Neural cell (in vitro differentiated cells): Measurements from ENCODE around the gene PGS1. TPM values are rescaled to one million over a fixed set of nuclear protein-coding genes. Genes with fewer than 3 reads are reported as not detected.

Source experiments
- H2AFZ ChIP-seq: fragments of 200-600, 300-800 bp; sonication (generic), shearing (Covaris generic); 2 replicates; pipeline ENCODE4 v1.6.0; 2014; ENCODE audit warnings: low read depth, mild to moderate bottlenecking, antibody characterized with exemption, low read length, moderate library complexity
- H3F3A ChIP-seq: fragments of 200-600 bp; shearing (Covaris generic); 2 replicates; pipeline ENCODE4 v1.6.1; 2016; ENCODE audit warnings: mild to moderate bottlenecking, moderate library complexity, mixed read lengths, antibody characterized with exemption, low read length; ENCODE audit not compliant: insufficient read depth, poor library complexity, severe bottlenecking
- H3K27ac ChIP-seq: fragments of 200-600, 300-800 bp; sonication (generic), shearing (Covaris generic); 2 replicates; pipeline ENCODE4 v1.5.1; 2014; ENCODE audit warnings: mild to moderate bottlenecking, low read length, moderate library complexity
- H3K27me3 ChIP-seq: fragments of 300-800, 200-600 bp; sonication (generic), shearing (Covaris generic); 2 replicates; pipeline ENCODE4 v1.6.0; 2014; ENCODE audit warnings: mild to moderate bottlenecking, low read depth, low read length, moderate library complexity; ENCODE audit not compliant: insufficient read depth
- H3K36me3 ChIP-seq: fragments of 300-800, 200-600 bp; sonication (generic), shearing (Covaris generic); 2 replicates; pipeline ENCODE4 v1.5.1; 2014; ENCODE audit warnings: mild to moderate bottlenecking, antibody characterized with exemption, low read length, moderate library complexity; ENCODE audit not compliant: insufficient read depth
- H3K4me2 ChIP-seq: fragments of 300-800, 200-600 bp; sonication (generic), shearing (Covaris generic); 2 replicates; pipeline ENCODE4 v1.6.0; 2014; ENCODE audit warnings: mild to moderate bottlenecking, low read length
- H3K4me3 ChIP-seq: fragments of 300-800, 200-600 bp; sonication (generic), shearing (Covaris generic); 2 replicates; pipeline ENCODE4 v1.5.1; 2014; ENCODE audit warnings: mild to moderate bottlenecking, low read length, moderate library complexity
- H3K79me2 ChIP-seq: fragments of 200-600 bp; shearing (Covaris generic); replicated peaks from 2 replicates; pipeline ENCODE4 v1.6.0; 2014; ENCODE audit warnings: mild to moderate bottlenecking, low read length, moderate library complexity; ENCODE audit not compliant: insufficient read depth
- H3K9ac ChIP-seq: fragments of 300-800, 200-600 bp; sonication (generic), shearing (Covaris generic); 2 replicates; pipeline ENCODE4 v1.6.1; 2016; ENCODE audit warnings: mild to moderate bottlenecking, low read length, mixed read lengths
- H3K9me2 ChIP-seq: fragments of 200-600 bp; shearing (Covaris generic); 2 replicates; pipeline ENCODE4 v1.6.1; 2016; ENCODE audit warnings: mild to moderate bottlenecking, low read length, mixed read lengths; ENCODE audit not compliant: insufficient read depth
- H3K9me3 ChIP-seq: fragments of 200-600, 300-800 bp; sonication (generic), shearing (Covaris generic); 2 replicates; pipeline ENCODE4 v1.6.1; 2016; ENCODE audit warnings: mild to moderate bottlenecking, mixed run types, low read length, moderate library complexity, mixed read lengths
- H4K20me1 ChIP-seq: fragments of 200-600 bp; shearing (Covaris generic); 2 replicates; pipeline ENCODE4 v1.6.1; 2016; ENCODE audit warnings: mild to moderate bottlenecking, mixed run types; ENCODE audit not compliant: insufficient read depth
- EP300 ChIP-seq: fragments of 450-650 bp; conservative IDR thresholded peaks from 2 replicates; pipeline ENCODE4 v1.6.1; 2014; ENCODE audit warnings: antibody characterized with exemption, mild to moderate bottlenecking, moderate library complexity; ENCODE audit not compliant: poor library complexity, severe bottlenecking
- EZH2 ChIP-seq: fragments of 200-600, 300-800 bp; shearing (Covaris generic), sonication (generic); IDR thresholded peaks from 2 replicates; pipeline ENCODE4 v1.6.1; 2014; ENCODE audit warnings: antibody characterized with exemption, low read length, borderline replicate concordance, mild to moderate bottlenecking; ENCODE audit not compliant: insufficient read depth, poor library complexity, severe bottlenecking
- MXI1 ChIP-seq: fragments of 450-650 bp; conservative IDR thresholded peaks from 2 replicates; pipeline ENCODE4 v1.6.1; 2014; ENCODE audit warnings: antibody characterized with exemption, mild to moderate bottlenecking; ENCODE audit not compliant: poor library complexity, severe bottlenecking
- POLR2AphosphoS5 ChIP-seq: IDR thresholded peaks from 2 replicates; pipeline ENCODE4 v1.6.1; 2012
- RAD21 ChIP-seq: fragments of 450-650 bp; conservative IDR thresholded peaks from 2 replicates; pipeline ENCODE4 v1.6.1; 2014; ENCODE audit warnings: antibody characterized with exemption, mild to moderate bottlenecking, moderate library complexity
- SMC3 ChIP-seq: fragments of 450-650 bp; conservative IDR thresholded peaks from 2 replicates; pipeline ENCODE4 v1.6.1; 2014; ENCODE audit warnings: antibody characterized with exemption, mild to moderate bottlenecking, moderate library complexity; ENCODE audit not compliant: poor library complexity
- TAF1 ChIP-seq: IDR thresholded peaks from 2 replicates; pipeline ENCODE4 v1.6.1; 2012; ENCODE audit warnings: low read depth
- polyA plus RNA-seq: library from polyadenylated mRNA; depleted of rRNA; stranded (reverse); fragments of >200 nt; gene quantifications from 2 replicates; pipeline ENCODE4 v1.2.3, GENCODE V29; 2014
- TF ChIP-seq, protein P1 (sequence below): fragments of 450-650 bp; IDR thresholded peaks from 2 replicates; pipeline ENCODE4 v1.5.1; 2014; ENCODE audit warnings: antibody characterized with exemption, mild to moderate bottlenecking, moderate library complexity; ENCODE audit not compliant: poor library complexity, severe bottlenecking
- TF ChIP-seq, protein P2 (sequence below): IDR thresholded peaks from 2 replicates; pipeline ENCODE4 v1.6.1; 2012; ENCODE audit warnings: borderline replicate concordance

Gene PGS1
- polyA plus RNA-seq, 1 donor from 2014 or later: 65.7 TPM

GRCh38 chr17:78368854-78369495 is 9.5 kb upstream of the PGS1 start:
- no peak overlapping the region for H3K27ac ChIP-seq

GRCh38 chr17:78369791-78370381 is 8.6 kb upstream of the PGS1 start:
- Histone ChIP-seq H3K9me2 (no peaks in the 10 kb centered on the region), H4K20me1 (no peaks in the 10 kb centered on the region), H2AFZ (no peak overlapping the region), H3K9ac (no peak overlapping the region), H3K9me3 (no peaks in the 10 kb centered on the region), H3K27ac (no peak overlapping the region), H3K36me3 (no peaks in the 10 kb centered on the region), H3K27me3 (no peaks in the 10 kb centered on the region), H3K79me2 (no peaks in the 10 kb centered on the region), H3K4me2 (no peak overlapping the region), H3K4me3 (no peak overlapping the region), H3F3A (no peaks in the 10 kb centered on the region)
- TF ChIP-seq EZH2 (no peak), TAF1 (no peak), POLR2AphosphoS5 (no peak), SMC3 (no peak), MXI1 (no peak), EP300 (no peak), RAD21 (no peak)
- TF ChIP-seq, protein P1, sequence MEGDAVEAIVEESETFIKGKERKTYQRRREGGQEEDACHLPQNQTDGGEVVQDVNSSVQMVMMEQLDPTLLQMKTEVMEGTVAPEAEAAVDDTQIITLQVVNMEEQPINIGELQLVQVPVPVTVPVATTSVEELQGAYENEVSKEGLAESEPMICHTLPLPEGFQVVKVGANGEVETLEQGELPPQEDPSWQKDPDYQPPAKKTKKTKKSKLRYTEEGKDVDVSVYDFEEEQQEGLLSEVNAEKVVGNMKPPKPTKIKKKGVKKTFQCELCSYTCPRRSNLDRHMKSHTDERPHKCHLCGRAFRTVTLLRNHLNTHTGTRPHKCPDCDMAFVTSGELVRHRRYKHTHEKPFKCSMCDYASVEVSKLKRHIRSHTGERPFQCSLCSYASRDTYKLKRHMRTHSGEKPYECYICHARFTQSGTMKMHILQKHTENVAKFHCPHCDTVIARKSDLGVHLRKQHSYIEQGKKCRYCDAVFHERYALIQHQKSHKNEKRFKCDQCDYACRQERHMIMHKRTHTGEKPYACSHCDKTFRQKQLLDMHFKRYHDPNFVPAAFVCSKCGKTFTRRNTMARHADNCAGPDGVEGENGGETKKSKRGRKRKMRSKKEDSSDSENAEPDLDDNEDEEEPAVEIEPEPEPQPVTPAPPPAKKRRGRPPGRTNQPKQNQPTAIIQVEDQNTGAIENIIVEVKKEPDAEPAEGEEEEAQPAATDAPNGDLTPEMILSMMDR: no peak
- TF ChIP-seq, protein P2, sequence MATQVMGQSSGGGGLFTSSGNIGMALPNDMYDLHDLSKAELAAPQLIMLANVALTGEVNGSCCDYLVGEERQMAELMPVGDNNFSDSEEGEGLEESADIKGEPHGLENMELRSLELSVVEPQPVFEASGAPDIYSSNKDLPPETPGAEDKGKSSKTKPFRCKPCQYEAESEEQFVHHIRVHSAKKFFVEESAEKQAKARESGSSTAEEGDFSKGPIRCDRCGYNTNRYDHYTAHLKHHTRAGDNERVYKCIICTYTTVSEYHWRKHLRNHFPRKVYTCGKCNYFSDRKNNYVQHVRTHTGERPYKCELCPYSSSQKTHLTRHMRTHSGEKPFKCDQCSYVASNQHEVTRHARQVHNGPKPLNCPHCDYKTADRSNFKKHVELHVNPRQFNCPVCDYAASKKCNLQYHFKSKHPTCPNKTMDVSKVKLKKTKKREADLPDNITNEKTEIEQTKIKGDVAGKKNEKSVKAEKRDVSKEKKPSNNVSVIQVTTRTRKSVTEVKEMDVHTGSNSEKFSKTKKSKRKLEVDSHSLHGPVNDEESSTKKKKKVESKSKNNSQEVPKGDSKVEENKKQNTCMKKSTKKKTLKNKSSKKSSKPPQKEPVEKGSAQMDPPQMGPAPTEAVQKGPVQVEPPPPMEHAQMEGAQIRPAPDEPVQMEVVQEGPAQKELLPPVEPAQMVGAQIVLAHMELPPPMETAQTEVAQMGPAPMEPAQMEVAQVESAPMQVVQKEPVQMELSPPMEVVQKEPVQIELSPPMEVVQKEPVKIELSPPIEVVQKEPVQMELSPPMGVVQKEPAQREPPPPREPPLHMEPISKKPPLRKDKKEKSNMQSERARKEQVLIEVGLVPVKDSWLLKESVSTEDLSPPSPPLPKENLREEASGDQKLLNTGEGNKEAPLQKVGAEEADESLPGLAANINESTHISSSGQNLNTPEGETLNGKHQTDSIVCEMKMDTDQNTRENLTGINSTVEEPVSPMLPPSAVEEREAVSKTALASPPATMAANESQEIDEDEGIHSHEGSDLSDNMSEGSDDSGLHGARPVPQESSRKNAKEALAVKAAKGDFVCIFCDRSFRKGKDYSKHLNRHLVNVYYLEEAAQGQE: no peak

More at GRCh38 chr17:78368854-78369495, 9.5 kb upstream of the PGS1 start:
- no peak for TF ChIP-seq RAD21
- no peak for TF ChIP-seq TAF1
- no peak for TF ChIP-seq EP300
- no peak for TF ChIP-seq SMC3
- TF ChIP-seq, protein P1: no peak
- TF ChIP-seq, protein P2: no peak
- TF ChIP-seq EZH2: no peak
- no peak for TF ChIP-seq POLR2AphosphoS5
- no peak for TF ChIP-seq MXI1
- H3K4me2 ChIP-seq: no peak overlapping the region
- no peaks in the 10 kb centered on the region for H3F3A ChIP-seq
- H2AFZ ChIP-seq: no peak overlapping the region
- no peaks in the 10 kb centered on the region for H3K9me3 ChIP-seq
- no peaks in the 10 kb centered on the region for H3K9me2 ChIP-seq
- no peak overlapping the region for H3K4me3 ChIP-seq
- H3K79me2 ChIP-seq: no peaks in the 10 kb centered on the region
- no peaks in the 10 kb centered on the region for H4K20me1 ChIP-seq
- no peaks in the 10 kb centered on the region for H3K36me3 ChIP-seq
- H3K27me3 ChIP-seq: no peaks in the 10 kb centered on the region
- H3K9ac ChIP-seq: no peak overlapping the region
